ENCODE data around the gene STXBP6. TPM values are rescaled to one million over a fixed set of nuclear protein-coding genes. Genes with fewer than 3 reads are reported as not detected.
A peak's percentile ranks its signal among the peaks of the same experiment; 100 is the strongest.

STXBP6 gene
- 27.4 TPM for total RNA-seq
- long read RNA-seq, full-length matches to known transcripts, result 49 of 81 reads
- long read RNA-seq, partial matches to known transcripts, result 7 of 81 reads
- long read RNA-seq, other reads (novel, unspliced or antisense), result 25 of 81 reads

DNA sequence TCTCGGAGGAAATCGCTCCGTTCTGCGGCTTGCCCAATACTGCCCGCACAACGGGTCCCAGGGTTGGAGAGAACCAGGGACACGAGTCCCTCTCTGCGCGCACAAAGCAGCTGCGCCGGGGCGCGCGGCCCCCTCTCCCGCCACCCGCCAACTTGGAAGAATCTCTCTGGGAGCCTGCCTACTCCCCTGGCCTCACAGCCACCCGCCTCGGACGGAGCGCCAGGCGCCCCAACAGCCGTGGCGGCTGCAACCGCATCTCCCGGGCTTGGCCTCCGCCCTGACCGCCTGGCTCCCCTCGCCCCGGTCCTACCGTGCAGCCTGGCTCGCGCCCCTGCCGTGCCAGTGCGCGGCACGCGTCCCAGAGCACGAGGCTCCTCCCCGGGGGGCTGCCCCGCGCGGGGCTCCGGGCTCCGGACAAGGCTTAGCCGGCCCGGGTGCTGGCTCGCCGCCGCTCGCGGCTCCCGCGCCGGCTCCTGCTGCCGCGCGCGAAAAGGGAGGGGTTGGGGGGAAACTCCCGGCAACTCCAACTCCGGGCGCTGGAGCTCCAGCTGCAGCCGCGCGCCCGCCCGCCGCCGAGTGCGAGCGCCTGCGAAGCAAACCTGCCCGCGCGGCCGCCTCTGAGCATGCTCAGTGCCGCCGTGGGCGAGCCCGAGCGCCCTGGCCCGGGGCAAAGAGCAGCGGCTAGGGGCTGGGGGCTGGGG is at the start of gene STXBP6:
Gene STXBP6 (minus strand): TSS at position 580 of the 701 bp plus-strand sequence. CDS start 75,329 bp downstream, outside the sequence.
- ATAC-seq (peak; percentile 89), DNase-seq (peak; percentile 83)
- H3K27me3 ChIP-seq, result peaks cover 34% of the 10 kb centered on the region

DNA sequence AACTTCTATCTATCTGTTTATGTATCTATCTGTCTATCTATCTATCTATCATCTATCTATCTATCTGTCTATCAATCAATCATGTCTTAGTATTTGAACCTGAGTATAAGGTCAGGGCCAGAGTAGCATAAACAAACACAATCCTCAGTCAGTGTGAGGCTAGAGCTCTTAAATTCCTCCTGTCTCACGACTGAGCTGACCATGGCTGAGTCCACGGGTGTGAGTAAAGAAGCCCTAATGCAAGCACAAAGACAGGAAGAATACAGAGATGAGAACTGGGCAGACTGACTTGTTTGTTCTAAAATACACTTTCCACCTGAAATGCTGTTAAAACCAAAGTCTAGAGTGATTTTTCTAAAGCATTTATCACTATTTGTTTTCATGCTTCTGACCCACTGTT is 47.2 kb upstream of the STXBP6 start:
- intact Hi-C loops (cut with DNase I), result no loop called here
- no peak for ATAC-seq
- H3K27me3 ChIP-seq, result no peaks in the 10 kb centered on the region
- DNase-seq, result no peak
- H3K4me3 ChIP-seq, result no peak overlapping the region
- no peak overlapping the region for H3K27ac ChIP-seq
- TF ChIP-seq, protein P1, sequence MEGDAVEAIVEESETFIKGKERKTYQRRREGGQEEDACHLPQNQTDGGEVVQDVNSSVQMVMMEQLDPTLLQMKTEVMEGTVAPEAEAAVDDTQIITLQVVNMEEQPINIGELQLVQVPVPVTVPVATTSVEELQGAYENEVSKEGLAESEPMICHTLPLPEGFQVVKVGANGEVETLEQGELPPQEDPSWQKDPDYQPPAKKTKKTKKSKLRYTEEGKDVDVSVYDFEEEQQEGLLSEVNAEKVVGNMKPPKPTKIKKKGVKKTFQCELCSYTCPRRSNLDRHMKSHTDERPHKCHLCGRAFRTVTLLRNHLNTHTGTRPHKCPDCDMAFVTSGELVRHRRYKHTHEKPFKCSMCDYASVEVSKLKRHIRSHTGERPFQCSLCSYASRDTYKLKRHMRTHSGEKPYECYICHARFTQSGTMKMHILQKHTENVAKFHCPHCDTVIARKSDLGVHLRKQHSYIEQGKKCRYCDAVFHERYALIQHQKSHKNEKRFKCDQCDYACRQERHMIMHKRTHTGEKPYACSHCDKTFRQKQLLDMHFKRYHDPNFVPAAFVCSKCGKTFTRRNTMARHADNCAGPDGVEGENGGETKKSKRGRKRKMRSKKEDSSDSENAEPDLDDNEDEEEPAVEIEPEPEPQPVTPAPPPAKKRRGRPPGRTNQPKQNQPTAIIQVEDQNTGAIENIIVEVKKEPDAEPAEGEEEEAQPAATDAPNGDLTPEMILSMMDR (IDR thresholded peaks at IDR 0.05), result no peak
- no peaks in the 10 kb centered on the region for H3K36me3 ChIP-seq
- H3K4me1 ChIP-seq, result no peaks in the 10 kb centered on the region
- H3K9me3 ChIP-seq, result no peaks in the 10 kb centered on the region

More for the DNA sequence above, at the start of gene STXBP6:
- TF ChIP-seq, protein P1 (IDR thresholded peaks at IDR 0.05), result no peak
- intact Hi-C loops (cut with DNase I), result no loop called here
- H3K4me3 ChIP-seq, result peak within 1 kb of the TSS; percentile 62
- no peaks in the 10 kb centered on the region for H3K36me3 ChIP-seq
- H3K9me3 ChIP-seq, result no peaks in the 10 kb centered on the region
- H3K4me1 ChIP-seq, result peaks cover 13% of the 10 kb centered on the region
- H3K27ac ChIP-seq, result peak within 1 kb of the TSS; percentile 71

DNA sequence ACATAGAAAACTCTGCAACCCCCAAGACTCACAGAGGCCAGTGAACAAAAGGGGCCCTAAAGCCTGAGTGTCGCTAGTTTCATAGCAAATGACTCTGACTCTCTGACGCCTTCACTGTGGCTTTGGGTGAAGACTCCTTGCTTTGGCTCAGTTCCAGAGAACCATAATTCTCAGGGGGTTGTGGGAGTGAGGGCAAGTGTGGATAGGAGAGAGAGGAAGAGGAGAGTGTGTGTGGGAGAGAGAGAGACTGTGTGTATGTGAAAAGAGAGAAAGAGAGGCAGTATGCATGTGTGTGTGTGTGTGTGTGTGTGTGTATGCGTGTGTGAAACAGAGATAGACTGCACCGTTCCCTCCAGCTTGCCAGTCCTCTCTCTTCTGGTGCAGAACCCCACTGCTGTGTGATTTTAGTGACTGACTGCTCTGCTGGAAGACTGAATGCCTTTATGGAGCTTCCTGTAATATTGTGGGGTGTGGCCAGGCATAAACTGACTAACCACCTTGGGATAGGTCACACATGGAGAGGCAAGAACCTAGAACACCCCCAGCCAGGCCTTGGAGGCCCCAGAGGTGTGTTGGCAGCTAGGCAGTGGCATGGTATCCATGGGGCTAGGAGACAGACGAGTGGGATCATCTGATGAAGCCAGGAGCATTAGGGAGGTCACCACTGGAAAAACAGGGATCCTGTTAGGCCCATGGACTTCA is 45.9 kb upstream of the STXBP6 start:
- intact Hi-C loops (cut with DNase I), result no loop called here
- DNase-seq (no peak), ATAC-seq (no peak)
- H3K27me3 ChIP-seq, result no peaks in the 10 kb centered on the region
- H3K36me3 ChIP-seq, result no peaks in the 10 kb centered on the region
- TF ChIP-seq, protein P1 (IDR thresholded peaks at IDR 0.05), result no peak
- H3K27ac ChIP-seq, result no peak overlapping the region
- no peaks in the 10 kb centered on the region for H3K4me1 ChIP-seq
- H3K9me3 ChIP-seq, result no peaks in the 10 kb centered on the region
- H3K4me3 ChIP-seq, result no peak overlapping the region

DNA sequence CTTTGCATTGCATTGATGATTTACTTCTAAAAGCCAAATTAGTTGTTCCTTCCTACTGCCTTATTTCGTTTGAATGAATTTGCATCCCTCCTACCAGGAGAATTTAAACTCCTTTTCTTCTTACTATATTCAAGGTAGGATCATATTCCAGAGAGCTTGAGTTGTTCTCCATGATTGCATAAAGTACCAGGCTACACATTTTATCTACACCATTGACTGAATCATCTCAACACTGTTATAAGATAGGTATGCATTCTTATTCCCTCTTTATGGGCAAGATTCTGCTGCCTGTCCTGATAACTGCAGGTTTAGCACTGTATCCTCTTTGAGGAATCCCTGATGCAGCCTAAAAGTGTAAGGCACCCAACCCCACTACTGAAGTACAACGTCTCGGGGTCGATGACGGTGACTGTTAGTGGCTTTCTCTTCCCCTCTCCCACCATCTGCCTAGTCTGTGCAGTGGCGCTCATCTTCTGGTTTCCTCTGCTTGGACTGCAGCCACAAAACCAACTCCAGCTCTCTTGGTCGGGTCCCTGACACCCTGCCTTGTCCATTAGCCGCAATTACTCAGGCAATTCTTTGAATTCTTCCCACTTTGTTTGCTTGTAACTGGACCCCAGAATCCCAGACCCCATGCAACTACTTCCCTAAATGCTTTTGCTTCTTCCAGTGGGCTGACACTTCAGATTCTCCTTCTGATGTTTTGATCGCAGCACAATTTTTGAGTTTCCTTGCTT is 44.4 kb upstream of the STXBP6 start:
- Histone ChIP-seq H3K27me3 (no peaks in the 10 kb centered on the region), H3K4me1 (no peaks in the 10 kb centered on the region), H3K9me3 (no peaks in the 10 kb centered on the region), H3K36me3 (no peaks in the 10 kb centered on the region), H3K27ac (no peak overlapping the region), H3K4me3 (no peak overlapping the region)
- ATAC-seq (no peak), DNase-seq (no peak)
- TF ChIP-seq, protein P1 (IDR thresholded peaks at IDR 0.05), result no peak
- intact Hi-C loops (cut with DNase I), result no loop called here

DNA sequence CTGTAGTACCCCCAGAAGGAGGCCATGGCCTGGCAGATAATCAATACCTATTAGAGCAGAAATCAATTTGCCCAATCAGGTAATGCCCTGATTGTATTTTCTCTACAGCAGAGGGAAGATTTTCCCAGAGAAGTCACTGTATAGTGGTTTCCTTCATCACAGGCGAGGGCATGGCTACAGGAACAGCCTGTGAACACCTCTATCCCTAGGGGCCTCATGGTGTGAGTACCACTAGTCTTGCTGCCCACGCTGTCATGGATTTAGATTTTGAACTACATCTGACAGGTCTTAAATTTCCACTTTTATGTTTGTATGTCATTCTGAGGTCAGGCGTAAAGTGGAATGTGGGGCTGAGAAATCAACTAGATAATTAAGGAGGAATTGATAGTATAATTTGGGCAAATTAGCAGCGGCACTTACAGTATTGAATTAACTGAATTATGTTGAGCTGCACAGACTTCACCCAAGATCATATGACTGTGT is 42.4 kb upstream of the STXBP6 start:
- intact Hi-C loops (cut with DNase I), result no loop called here
- ATAC-seq (no peak), DNase-seq (no peak)
- H3K4me3 ChIP-seq, result no peak overlapping the region
- no peaks in the 10 kb centered on the region for H3K4me1 ChIP-seq
- H3K27ac ChIP-seq, result no peak overlapping the region
- TF ChIP-seq, protein P1 (IDR thresholded peaks at IDR 0.05), result no peak
- H3K9me3 ChIP-seq, result no peaks in the 10 kb centered on the region
- no peaks in the 10 kb centered on the region for H3K27me3 ChIP-seq
- H3K36me3 ChIP-seq, result no peaks in the 10 kb centered on the region
